ENCODE measurements around the gene LHX4.
"Not testable (repeated sequence)": the region's sequence is repeated elsewhere in the genome, so short reads cannot be mapped to it uniquely, and the experiment has no call there.

Gene LHX4

DNA sequence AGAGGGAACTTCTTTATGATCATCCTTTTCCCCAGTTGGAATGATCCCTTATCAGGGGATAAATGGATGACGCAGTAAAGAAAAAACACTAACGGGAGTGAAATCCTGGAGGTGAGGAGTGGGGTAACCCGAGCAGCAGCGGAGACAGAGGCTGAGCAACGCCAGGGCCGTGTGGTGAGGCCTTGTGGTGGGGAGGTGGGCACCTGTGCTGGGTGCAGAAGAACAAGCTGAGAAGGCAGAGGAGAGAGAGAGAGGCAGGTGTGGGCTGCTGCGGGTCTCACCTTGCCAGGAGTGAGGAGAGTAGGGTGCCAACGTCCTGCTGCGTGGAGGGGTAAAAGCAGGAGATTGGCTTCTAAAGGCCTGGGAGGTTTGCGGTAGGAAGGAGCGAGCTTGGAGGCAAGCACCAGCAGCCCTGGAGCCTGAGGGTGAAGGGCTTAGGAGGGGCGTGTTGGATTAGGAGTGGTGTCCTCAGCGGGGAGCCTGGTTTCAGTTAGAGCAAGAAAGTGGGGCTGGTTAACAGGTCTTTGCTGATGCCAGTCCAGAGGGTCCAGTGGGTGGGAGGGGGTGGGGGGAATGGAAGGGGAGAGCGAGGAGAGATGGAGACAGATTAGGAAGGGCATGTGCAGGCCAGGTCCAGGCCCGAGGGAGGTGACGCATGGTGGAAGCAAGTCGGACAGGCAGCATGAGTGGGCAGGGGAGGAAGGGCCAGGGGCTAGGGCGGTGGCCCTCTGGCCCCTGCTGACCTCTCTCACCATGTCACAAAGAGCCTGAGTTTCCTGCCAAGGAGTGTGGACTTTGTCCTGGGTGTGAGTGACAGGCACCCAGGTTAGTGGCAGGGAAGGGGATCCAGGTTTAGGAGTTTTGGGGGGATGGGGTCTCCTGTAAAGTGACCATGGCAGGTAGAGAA lies 36.7 kb upstream of the LHX4 start:
- H3K4me3 Mint-ChIP-seq, result no peak overlapping the region
- H3K27ac Mint-ChIP-seq, result peak overlapping the region; percentile 84
- peaks cover 51% of the 10 kb centered on the region for H3K4me1 Mint-ChIP-seq
- ATAC-seq (no peak), DNase-seq (ENCODE audit: low spot score in 2 of 2) (no peak)
- H3K9me3 Mint-ChIP-seq, result no peaks in the 10 kb centered on the region
- H3K36me3 Mint-ChIP-seq, result peaks cover 15% of the 10 kb centered on the region

DNA sequence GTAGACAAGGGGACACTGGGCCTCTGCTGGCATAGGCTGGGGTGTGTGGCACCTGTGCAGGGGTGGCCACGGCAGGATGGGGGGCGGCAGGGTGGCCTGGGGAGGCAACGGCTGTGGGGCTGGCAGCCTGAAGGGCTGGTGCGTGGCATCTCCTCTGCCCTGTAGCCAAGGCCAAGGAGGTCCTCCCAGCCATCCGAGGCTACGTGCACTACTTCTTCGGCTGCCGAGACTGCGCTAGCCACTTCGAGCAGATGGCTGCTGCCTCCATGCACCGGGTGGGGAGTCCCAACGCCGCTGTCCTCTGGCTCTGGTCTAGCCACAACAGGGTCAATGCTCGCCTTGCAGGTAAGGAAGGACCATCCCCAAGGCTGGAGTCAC lies 36.0 kb upstream of the LHX4 start:
- H3K9me3 Mint-ChIP-seq, result no peaks in the 10 kb centered on the region
- no peak overlapping the region for H3K4me3 Mint-ChIP-seq
- H3K36me3 Mint-ChIP-seq, result peaks cover 15% of the 10 kb centered on the region
- peaks cover 45% of the 10 kb centered on the region for H3K4me1 Mint-ChIP-seq
- peak overlapping the region; percentile 84 for H3K27ac Mint-ChIP-seq
- ATAC-seq, result no peak
- DNase-seq (ENCODE audit: low spot score in 2 of 2), result no peak

- Mint-ChIP-seq H3K9me3 (no peaks in the 10 kb centered on the region), H3K4me3 (no peak overlapping the region), H3K4me1 (peaks cover 40% of the 10 kb centered on the region), H3K27ac (no peak overlapping the region), H3K36me3 (peaks cover 15% of the 10 kb centered on the region)
- no peak for DNase-seq (ENCODE audit: low spot score in 2 of 2)
- ATAC-seq, result no peak
Observed at GRCh38 chr1:180194546-180195207, 35.4 kb upstream of the LHX4 start.

DNA sequence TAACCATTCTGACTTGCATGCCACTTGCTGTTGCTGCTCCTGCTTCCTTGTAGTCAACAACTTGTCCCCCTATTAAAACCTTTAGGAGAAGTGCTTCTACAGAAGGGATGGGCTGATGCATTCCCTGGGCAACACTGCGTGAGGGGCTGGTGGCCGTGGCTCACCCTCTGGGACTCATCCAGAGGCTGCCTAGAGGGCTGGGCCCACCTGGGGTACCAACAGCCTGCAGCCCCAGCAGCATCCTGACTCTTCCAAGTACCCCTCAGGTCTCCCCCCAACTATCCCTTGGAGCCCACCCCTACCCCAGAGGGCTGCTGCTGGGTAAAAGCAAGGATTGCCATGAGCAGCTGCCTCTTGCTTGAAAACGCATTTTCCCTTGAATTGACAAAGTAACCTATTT lies 34.7 kb upstream of the LHX4 start:
- no peak for DNase-seq (ENCODE audit: low spot score in 2 of 2)
- Mint-ChIP-seq H3K4me1 (peaks cover 33% of the 10 kb centered on the region), H3K4me3 (no peak overlapping the region), H3K36me3 (peaks cover 15% of the 10 kb centered on the region), H3K9me3 (no peaks in the 10 kb centered on the region), H3K27ac (no peak overlapping the region)
- ATAC-seq, result no peak

DNA sequence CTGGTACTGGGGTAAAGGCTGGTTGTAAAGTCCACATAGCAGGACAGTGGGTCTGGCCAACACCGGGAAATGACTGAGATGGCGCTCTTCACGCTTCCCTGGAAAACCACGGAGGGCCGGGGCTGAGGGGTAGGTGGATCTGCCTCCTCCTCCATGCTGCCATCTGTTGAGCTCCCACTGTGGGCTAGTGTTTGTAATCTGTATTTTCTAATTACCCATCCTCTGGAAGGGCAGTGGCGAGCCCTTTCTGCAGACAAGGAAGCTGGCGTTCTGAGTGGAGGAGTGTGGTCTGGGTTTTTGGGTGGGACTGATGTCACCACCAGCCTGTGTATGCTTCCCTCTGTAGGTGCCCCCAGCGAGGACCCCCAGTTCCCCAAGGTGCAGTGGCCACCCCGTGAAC lies 34.1 kb upstream of the LHX4 start:
- Mint-ChIP-seq H3K27ac (no peak overlapping the region), H3K4me3 (no peak overlapping the region), H3K36me3 (peaks cover 12% of the 10 kb centered on the region), H3K4me1 (peaks cover 29% of the 10 kb centered on the region), H3K9me3 (no peaks in the 10 kb centered on the region)
- ATAC-seq, result no peak
- no peak for DNase-seq (ENCODE audit: low spot score in 2 of 2)

GRCh38 chr1:180196436-180197003 lies 33.5 kb upstream of the LHX4 start:
- H3K4me3 Mint-ChIP-seq, result no peak overlapping the region

GRCh38 chr1:180197231-180197630 lies 32.8 kb upstream of the LHX4 start:
- no peak for DNase-seq (ENCODE audit: low spot score in 2 of 2)
- H3K4me3 Mint-ChIP-seq, result no peak overlapping the region

More at GRCh38 chr1:180196436-180197003, 33.5 kb upstream of the LHX4 start:
- ATAC-seq (no peak), DNase-seq (ENCODE audit: low spot score in 2 of 2) (no peak)
- H3K4me1 Mint-ChIP-seq, result peaks cover 23% of the 10 kb centered on the region
- peaks cover 6% of the 10 kb centered on the region for H3K36me3 Mint-ChIP-seq
- H3K9me3 Mint-ChIP-seq, result no peaks in the 10 kb centered on the region
- H3K27ac Mint-ChIP-seq, result no peak overlapping the region

DNA sequence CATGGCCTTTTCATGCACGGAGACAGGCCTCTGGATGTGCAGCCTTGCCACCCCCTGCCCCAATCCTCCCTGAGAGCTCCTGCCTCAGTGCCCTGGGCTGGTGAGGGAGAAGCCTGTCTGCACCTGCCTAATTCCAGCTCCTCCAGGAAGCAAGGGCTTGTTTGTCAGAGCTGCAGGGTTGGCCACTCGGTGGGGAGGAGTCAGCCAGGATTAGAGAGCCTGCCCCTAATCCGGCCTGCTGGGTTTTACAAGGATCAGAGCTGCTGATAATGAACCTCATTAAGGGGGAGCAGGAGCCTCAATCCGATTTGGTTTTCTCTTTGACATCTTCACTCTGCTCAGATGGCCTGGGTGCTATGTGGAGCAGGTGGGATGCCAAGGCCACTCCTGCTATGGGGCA lies 31.9 kb upstream of the LHX4 start:
- ATAC-seq (no peak), DNase-seq (ENCODE audit: low spot score in 2 of 2) (no peak)
- Mint-ChIP-seq H3K9me3 (no peaks in the 10 kb centered on the region), H3K4me3 (no peak overlapping the region), H3K36me3 (no peaks in the 10 kb centered on the region), H3K27ac (no peak overlapping the region), H3K4me1 (peaks cover 6% of the 10 kb centered on the region)

More at GRCh38 chr1:180197231-180197630, 32.8 kb upstream of the LHX4 start:
- no peaks in the 10 kb centered on the region for H3K9me3 Mint-ChIP-seq
- no peak overlapping the region for H3K27ac Mint-ChIP-seq
- H3K4me1 Mint-ChIP-seq, result peaks cover 16% of the 10 kb centered on the region
- ATAC-seq, result no peak
- no peaks in the 10 kb centered on the region for H3K36me3 Mint-ChIP-seq

GRCh38 chr1:180198611-180199010 lies 31.5 kb upstream of the LHX4 start:
- ATAC-seq, result no peak
- DNase-seq (ENCODE audit: low spot score in 2 of 2), result no peak
- Mint-ChIP-seq H3K4me3 (no peak overlapping the region), H3K36me3 (no peaks in the 10 kb centered on the region), H3K9me3 (no peaks in the 10 kb centered on the region), H3K27ac (no peak overlapping the region), H3K4me1 (peaks cover 2% of the 10 kb centered on the region)

GRCh38 chr1:180199018-180199417 lies 31.0 kb upstream of the LHX4 start:
- Mint-ChIP-seq H3K4me1 (no peaks in the 10 kb centered on the region), H3K27ac (no peak overlapping the region), H3K36me3 (no peaks in the 10 kb centered on the region), H3K4me3 (no peak overlapping the region), H3K9me3 (no peaks in the 10 kb centered on the region)
- DNase-seq (ENCODE audit: low spot score in 2 of 2), result no peak
- ATAC-seq, result no peak

DNA sequence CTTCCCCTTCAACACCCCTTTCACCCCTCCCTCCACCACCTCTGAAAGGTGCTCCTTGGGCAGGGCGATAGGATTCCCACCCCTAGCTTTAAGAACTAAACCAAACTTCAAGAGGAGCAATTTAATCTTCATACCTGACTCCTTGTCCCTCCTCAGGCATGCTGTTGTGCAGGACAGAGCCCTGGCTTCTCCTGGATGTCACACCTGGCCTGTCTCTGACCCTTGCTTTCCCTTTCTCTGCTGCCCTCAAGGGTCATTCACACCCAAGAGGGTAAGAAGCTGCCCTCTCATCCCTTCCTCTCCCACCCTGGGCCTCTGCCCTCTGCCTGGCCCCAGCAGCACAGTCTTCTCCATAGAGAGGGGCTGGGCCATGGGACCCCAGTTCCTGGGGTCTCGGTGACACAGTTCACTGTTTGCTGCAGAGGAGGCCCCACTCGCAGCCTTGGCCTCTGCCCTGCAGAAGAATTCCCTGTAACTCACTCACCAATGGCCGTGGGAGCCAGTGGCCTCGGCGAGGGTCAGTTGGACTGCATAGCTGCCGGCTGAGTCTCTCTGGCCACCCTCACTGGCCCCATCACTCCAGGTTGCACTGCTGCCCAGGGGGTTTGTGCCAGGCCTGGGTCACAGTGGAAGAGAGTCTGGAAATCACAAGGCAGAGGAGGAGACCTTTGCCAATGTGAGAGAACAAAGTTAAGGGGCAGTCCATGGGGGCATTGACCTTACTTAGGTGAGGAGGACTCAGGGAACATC lies 28.4 kb upstream of the LHX4 start:
- Mint-ChIP-seq H3K4me3 (no peak overlapping the region), H3K27ac (no peak overlapping the region), H3K36me3 (no peaks in the 10 kb centered on the region), H3K4me1 (no peaks in the 10 kb centered on the region), H3K9me3 (no peaks in the 10 kb centered on the region)
- DNase-seq (ENCODE audit: low spot score in 2 of 2) (no peak), ATAC-seq (peak; percentile 4)

DNA sequence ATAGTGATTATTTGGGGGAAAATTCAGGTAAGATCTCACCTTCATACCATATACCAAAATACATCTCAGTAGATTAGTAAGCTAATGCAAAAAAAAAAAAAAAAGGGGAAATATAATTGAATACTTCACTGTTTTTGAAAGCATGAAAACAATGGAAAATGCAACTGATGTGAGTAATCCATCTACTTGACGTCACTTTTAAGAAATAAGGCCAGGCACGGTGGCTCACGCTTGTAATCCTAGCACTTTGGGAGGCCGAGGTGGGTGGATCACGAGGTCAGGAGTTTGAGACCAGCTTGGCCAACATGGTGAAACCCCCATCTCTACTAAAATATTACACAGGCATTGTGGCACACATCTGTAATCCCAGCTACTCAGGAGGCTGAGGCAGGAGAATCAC lies 27.5 kb upstream of the LHX4 start:
- H3K9me3 Mint-ChIP-seq; H3K4me3 Mint-ChIP-seq; H3K4me1 Mint-ChIP-seq; DNase-seq (ENCODE audit: low spot score in 2 of 2); H3K36me3 Mint-ChIP-seq; H3K27ac Mint-ChIP-seq; ATAC-seq: not testable (repeated sequence)

DNA sequence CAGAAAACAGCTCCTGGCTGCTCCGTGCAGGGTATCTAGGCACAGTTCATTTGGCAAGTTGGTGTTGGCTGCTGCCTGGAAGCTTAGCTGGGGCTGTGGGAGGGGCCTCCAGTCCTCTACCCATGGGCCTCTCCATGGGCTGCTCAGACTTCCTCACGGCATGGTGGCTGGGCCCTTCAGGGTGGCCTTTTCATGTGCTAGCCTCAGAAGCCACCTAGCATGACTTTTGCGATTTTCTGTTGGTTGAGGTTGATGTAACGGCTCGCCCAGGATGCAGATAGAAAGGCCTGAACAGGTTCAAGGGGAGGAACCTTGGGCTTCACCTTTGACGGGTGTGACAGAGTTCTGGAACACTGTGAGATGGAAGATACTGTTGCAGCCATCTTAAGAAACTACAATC lies 25.8 kb upstream of the LHX4 start:
- H3K4me1 Mint-ChIP-seq, result no peaks in the 10 kb centered on the region
- no peak for DNase-seq (ENCODE audit: low spot score in 2 of 2)
- no peak overlapping the region for H3K4me3 Mint-ChIP-seq
- no peak for ATAC-seq
- H3K36me3 Mint-ChIP-seq, result no peaks in the 10 kb centered on the region
- H3K27ac Mint-ChIP-seq, result no peak overlapping the region
- H3K9me3 Mint-ChIP-seq, result no peaks in the 10 kb centered on the region

- Mint-ChIP-seq H3K27ac (no peak overlapping the region), H3K9me3 (no peaks in the 10 kb centered on the region), H3K4me3 (no peak overlapping the region), H3K36me3 (no peaks in the 10 kb centered on the region), H3K4me1 (no peaks in the 10 kb centered on the region)
- ATAC-seq, result no peak
- no peak for DNase-seq (ENCODE audit: low spot score in 2 of 2)
Observed at GRCh38 chr1:180206581-180206980, 23.5 kb upstream of the LHX4 start.

GRCh38 chr1:180208264-180208663 lies 21.8 kb upstream of the LHX4 start:
- Mint-ChIP-seq H3K4me1 (peaks cover 2% of the 10 kb centered on the region), H3K9me3 (no peaks in the 10 kb centered on the region), H3K36me3 (no peaks in the 10 kb centered on the region), H3K4me3 (no peak overlapping the region), H3K27ac (no peak overlapping the region)
- ATAC-seq (no peak), DNase-seq (ENCODE audit: low spot score in 2 of 2) (no peak)

All from stimulated activated effector memory CD8-positive, alpha-beta T cell treated with anti-CD3 and anti-CD28 coated beads, Interleukin-12 subunit alpha, Interleukin-12 subunit beta, amount 100 ng/mL, for 72 hours (primary cell).